ENCODE measurements around the gene KLHDC8A. TPM values are rescaled to one million over a fixed set of nuclear protein-coding genes. Genes with fewer than 3 reads are reported as not detected.

KLHDC8A gene
- total RNA-seq, 1 experiment from 2014 or later: not detected

- intact Hi-C loops (cut with micrococcal nuclease; ENCODE audit: unreplicated experiment): no loop called here
- TF ChIP-seq EZH2 (IDR thresholded peaks at IDR 0.05; ENCODE audit: borderline replicate concordance, low read depth, low read length, poor library complexity, severe bottlenecking) (no peak), CTCF (conservative IDR thresholded peaks at IDR 0.05; ENCODE audit: low read depth, low read length) (no peak)
- H3K36me3 ChIP-seq (ENCODE audit: insufficient read depth, low read length, poor library complexity, severe bottlenecking): no peaks in the 10 kb centered on the region
- peaks cover 3% of the 10 kb centered on the region for H3K4me1 ChIP-seq (ENCODE audit: insufficient read depth, low read length, poor library complexity, severe bottlenecking)
- H3K9me3 ChIP-seq (ENCODE audit: low read depth, low read length, poor library complexity, severe bottlenecking): no peaks in the 10 kb centered on the region
- BruUV-seq (replicated peaks): no TSS peak
- H3K4me3 ChIP-seq (ENCODE audit: low read depth, low read length, poor library complexity, severe bottlenecking): no peak overlapping the region
- H3K27ac ChIP-seq (ENCODE audit: low read depth, low read length, poor library complexity, severe bottlenecking): no peak overlapping the region
- POLR2A ChIA-PET (ENCODE audit: low non-redundant PET): interaction anchor here (0.7 kb wide), 1 partner anchor 90 kb away, joined by 7 read pairs; no protein-coding TSS in a partner anchor
- no peak for DNase-seq (ENCODE audit: low spot score)
- no peaks in the 10 kb centered on the region for H3K27me3 ChIP-seq (replicated peaks; ENCODE audit: insufficient read depth, low read depth, low read length, poor library complexity)
- CTCF ChIA-PET: interaction anchor here (1.5 kb wide), 1 partner anchor 13 kb away, joined by 6 read pairs; no protein-coding TSS in a partner anchor
Measured at GRCh38 chr1:205286335-205286950, 70.3 kb downstream of the KLHDC8A start.

Other genes starting within 250 kb of the KLHDC8A start
- 24.4 and 32.0 TPM in 2 replicates for gene RBBP5, start 234.9 kb downstream of the KLHDC8A start, total RNA-seq (2021)
- 7.1 and 7.5 TPM in 2 replicates for gene DSTYK, start 145.2 kb downstream of the KLHDC8A start, total RNA-seq (2021)
- gene TMCC2, start 129.0 kb downstream of the KLHDC8A start, total RNA-seq (2021): 2.2 and 3.0 TPM in 2 replicates
- 0.45 and 0.83 TPM in 2 replicates for gene NUAK2, start 35.2 kb downstream of the KLHDC8A start, total RNA-seq (2021)
- gene LEMD1, start 65.1 kb upstream of the KLHDC8A start, total RNA-seq (2021): 1.5 and 3.4 TPM in 2 replicates
- gene BLACAT1, start 99.1 kb upstream of the KLHDC8A start, total RNA-seq (2021): 0.45 and 2.0 TPM in 2 replicates
- gene CDK18, start 147.7 kb upstream of the KLHDC8A start, total RNA-seq (2021): 9.2 and 29.3 TPM in 2 replicates